ENCODE results near the gene C12orf57.

The C12orf57 gene

GRCh38 chr12:6964605-6965025 lies 20.8 kb downstream of the C12orf57 start:
- no peak for DNase-seq (ENCODE audit: low read depth in 3 of 3)

GRCh38 chr12:6965026-6965661 lies 21.3 kb downstream of the C12orf57 start:
- DNase-seq (ENCODE audit: low read depth in 3 of 3) = peak; percentile 76 to 88 (median 78)

- DNase-seq (ENCODE audit: low read depth in 3 of 3) = no peak
Measured at GRCh38 chr12:6965714-6966113, 21.9 kb downstream of the C12orf57 start.

- no peak for DNase-seq (ENCODE audit: low read depth in 3 of 3)
Measured at GRCh38 chr12:6966351-6966750, 22.5 kb downstream of the C12orf57 start.

GRCh38 chr12:6967651-6968100 lies 23.9 kb downstream of the C12orf57 start:
- no peak for DNase-seq (ENCODE audit: low read depth in 3 of 3)

- no peak for DNase-seq (ENCODE audit: low read depth in 3 of 3)
Measured at GRCh38 chr12:6968426-6968825, 24.6 kb downstream of the C12orf57 start.

- no peak for DNase-seq (ENCODE audit: low read depth in 3 of 3)
Measured at GRCh38 chr12:6970096-6970527, 26.3 kb downstream of the C12orf57 start.

- DNase-seq (ENCODE audit: low read depth in 3 of 3) = no peak
Measured at GRCh38 chr12:6974180-6974579, 30.4 kb downstream of the C12orf57 start.

- DNase-seq (ENCODE audit: low read depth in 3 of 3) = no peak
Measured at GRCh38 chr12:6975297-6976032, 31.6 kb downstream of the C12orf57 start.

- DNase-seq (ENCODE audit: low read depth in 3 of 3) = no peak
Measured at GRCh38 chr12:6977653-6978052, 33.8 kb downstream of the C12orf57 start.

- DNase-seq (ENCODE audit: low read depth in 3 of 3) = no peak
Measured at GRCh38 chr12:6978188-6978587, 34.4 kb downstream of the C12orf57 start.

GRCh38 chr12:6978611-6979011 lies 34.8 kb downstream of the C12orf57 start:
- no peak for DNase-seq (ENCODE audit: low read depth in 3 of 3)

GRCh38 chr12:6979021-6979420 lies 35.2 kb downstream of the C12orf57 start:
- no peak for DNase-seq (ENCODE audit: low read depth in 3 of 3)

- DNase-seq (ENCODE audit: low read depth in 3 of 3) = no peak
Measured at GRCh38 chr12:6979453-6979852, 35.6 kb downstream of the C12orf57 start.

- DNase-seq (ENCODE audit: low read depth in 3 of 3) = no peak
Measured at GRCh38 chr12:6980075-6980474, 36.3 kb downstream of the C12orf57 start.

- no peak for DNase-seq (ENCODE audit: low read depth in 3 of 3)
Measured at GRCh38 chr12:6980740-6981139, 36.9 kb downstream of the C12orf57 start.

GRCh38 chr12:6981152-6982052 lies 37.6 kb downstream of the C12orf57 start:
- DNase-seq (ENCODE audit: low read depth in 3 of 3) = no peak

GRCh38 chr12:6982532-6982931 lies 38.7 kb downstream of the C12orf57 start:
- no peak for DNase-seq (ENCODE audit: low read depth in 3 of 3)

GRCh38 chr12:6987956-6988553 lies 44.2 kb downstream of the C12orf57 start:
- no peak for DNase-seq (ENCODE audit: low read depth in 3 of 3)
